Fibroblast of villous mesenchyme (primary cell): ENCODE measurements around the gene KANK4. TPM values are rescaled to one million over a fixed set of nuclear protein-coding genes. Genes with fewer than 3 reads are reported as not detected.

Experiments
- DNase-seq: peaks from one replicate; pipeline ENCODE4 v3.0.0-alpha.2; 2010; ENCODE audit warnings: low read depth
- H3K4me3 ChIP-seq: 2 replicates; pipeline ENCODE4 v1.5.1; 2011; ENCODE audit warnings: low read depth, mild to moderate bottlenecking, low read length
- CTCF ChIP-seq: IDR thresholded peaks from 2 replicates; pipeline ENCODE4 v1.5.1; 2012; ENCODE audit warnings: low read depth, mild to moderate bottlenecking, low read length; ENCODE audit not compliant: insufficient read depth
- total RNA-seq: library from RNA; depleted of rRNA; stranded (reverse); fragments of >200 nt; gene quantifications from 2 replicates; pipeline ENCODE4 v1.2.3, GENCODE V29; 2012

KANK4 gene
- total RNA-seq, 1 donor: not detected

- no peak for DNase-seq
- TF ChIP-seq CTCF: no peak
- no peak overlapping the region for H3K4me3 ChIP-seq
Measured at GRCh38 chr1:62352387-62352786, 33.2 kb upstream of the KANK4 start.

DNA sequence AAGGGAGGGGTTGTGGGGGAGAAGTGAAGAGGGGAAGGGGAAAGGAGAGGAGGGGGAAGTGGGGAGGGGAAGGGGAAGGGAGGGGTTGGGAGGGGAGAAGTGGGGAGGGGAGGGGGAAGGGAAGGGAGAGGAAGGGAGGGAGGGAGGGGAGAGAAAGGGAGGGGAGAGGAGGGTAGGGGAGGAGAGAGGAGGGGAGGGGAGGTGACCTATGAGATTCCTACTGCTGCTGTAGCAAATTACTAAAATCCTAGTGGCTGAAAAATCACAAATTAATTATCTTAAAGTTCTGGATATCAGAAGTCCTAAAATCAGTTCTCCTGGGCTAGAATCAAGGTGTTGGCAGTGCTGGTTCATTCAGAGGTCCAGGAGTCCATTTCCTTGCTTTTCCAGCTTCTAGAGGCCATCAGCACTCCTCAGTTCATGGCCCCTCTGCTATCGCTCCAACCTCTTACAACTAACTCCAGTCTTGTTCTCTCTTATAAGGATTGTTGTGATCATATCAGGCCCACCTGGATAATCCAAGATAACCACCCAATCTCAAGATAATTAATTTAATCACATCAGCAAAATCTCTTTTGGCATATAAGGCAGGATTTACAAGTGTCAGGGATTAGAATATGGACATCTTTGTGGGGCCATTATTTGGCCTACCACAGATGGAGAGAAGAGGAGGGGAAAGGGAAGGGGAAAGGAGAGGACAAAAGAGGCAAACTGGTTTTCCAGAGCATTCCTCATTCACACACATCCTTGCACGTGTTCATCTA is 30.4 kb upstream of the KANK4 start:
- DNase-seq: no peak
- no peak overlapping the region for H3K4me3 ChIP-seq
- TF ChIP-seq CTCF: no peak

DNA sequence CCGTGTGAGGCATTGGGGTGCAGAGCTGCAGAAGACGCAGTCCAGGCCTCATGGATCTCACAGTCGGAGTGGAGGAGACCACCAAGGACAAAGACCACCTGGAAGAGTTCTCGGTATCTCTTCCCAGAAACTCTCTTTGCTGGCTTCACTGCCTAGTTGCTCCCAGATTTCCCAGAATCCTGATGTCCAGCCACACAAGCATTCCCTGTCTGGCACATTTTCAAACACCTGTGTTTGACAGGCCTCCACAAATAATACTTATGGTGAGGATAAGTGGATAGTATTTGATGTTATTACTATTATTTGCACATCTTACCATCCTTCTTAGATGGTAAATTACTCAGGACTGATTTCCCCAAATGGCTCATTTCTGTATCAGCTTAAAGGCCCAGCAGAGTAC is 27.7 kb upstream of the KANK4 start:
- no peak overlapping the region for H3K4me3 ChIP-seq
- no peak for TF ChIP-seq CTCF
- no peak for DNase-seq

DNA sequence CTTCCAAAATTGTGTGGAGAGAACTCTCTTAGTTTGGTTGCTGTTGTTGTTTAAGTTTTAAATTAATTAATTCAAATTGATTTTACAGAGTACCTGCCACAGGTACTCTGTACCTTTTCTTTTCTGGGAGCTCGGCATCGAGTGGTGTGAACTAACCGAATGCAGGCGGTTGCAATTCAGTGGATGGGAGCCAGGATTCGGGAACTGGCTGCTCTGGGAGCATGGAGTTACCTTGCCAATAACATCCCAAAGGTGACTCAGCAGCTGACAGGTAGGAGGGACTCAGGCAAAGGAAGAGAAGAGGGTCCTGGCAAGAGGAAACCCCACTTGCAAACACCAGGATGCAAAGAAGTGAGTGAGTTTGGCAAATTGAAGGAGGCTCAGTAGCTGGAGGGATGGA is 24.7 kb upstream of the KANK4 start:
- no peak overlapping the region for H3K4me3 ChIP-seq
- DNase-seq: no peak
- no peak for TF ChIP-seq CTCF

GRCh38 chr1:62342270-62342669 is 23.0 kb upstream of the KANK4 start:
- no peak overlapping the region for H3K4me3 ChIP-seq
- TF ChIP-seq CTCF: no peak
- no peak for DNase-seq

DNA sequence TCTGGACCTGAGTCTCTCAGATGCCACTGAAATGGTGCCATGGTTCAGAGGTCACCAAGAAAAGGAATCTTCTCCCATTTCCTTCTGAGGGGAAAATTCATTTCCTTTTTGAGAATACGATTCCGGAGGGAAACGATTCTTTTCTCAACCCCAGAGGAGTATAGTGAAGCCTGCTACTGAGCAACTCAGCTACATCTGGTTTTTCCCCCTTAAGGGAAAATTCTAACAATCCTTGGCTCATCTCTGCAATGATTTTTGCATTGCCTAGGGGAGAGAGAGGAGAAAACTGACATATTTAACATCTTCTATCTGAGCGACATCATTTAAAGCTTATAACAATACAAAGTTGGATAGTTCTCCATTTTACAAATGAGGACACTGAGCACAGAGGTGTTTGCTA is 22.4 kb upstream of the KANK4 start:
- no peak for DNase-seq
- TF ChIP-seq CTCF: no peak
- H3K4me3 ChIP-seq: no peak overlapping the region

DNA sequence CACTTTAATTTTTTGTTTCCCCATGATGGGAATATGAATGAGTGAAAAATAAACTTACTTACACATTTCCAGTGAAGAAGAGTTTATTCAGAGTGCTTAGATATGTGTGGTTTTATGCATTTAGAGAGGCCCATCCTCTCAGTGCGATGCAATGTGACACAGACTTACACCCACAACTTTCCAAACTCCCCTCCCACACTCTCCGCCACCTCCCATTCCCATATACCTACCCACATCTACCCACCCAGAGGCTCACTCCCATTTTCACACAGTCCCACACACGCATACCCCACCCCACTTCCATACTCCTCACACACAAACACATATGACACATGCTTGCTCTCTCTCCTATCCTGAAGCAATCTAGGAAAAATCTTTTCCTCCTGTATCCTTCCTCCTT is 21.9 kb upstream of the KANK4 start:
- no peak for DNase-seq

More for the DNA sequence above, 21.9 kb upstream of the KANK4 start:
- no peak for TF ChIP-seq CTCF
- no peak overlapping the region for H3K4me3 ChIP-seq
